Skin epidermis (tissue), 12 donors: Measurements from ENCODE around the gene USP46.

Source experiments
- H3K27ac ChIP-seq, 21 experiments: fragments of 200-600 bp; sonication (generic) in 11 of 21; one replicate each; pipeline ENCODE4 v1.5.0; 2020; ENCODE audit warnings: mild to moderate bottlenecking in 3 of 21, inconsistent platforms in 2 of 21, moderate library complexity in 2 of 21
- H3K4me3 ChIP-seq, 7 experiments: fragments of 200-600 bp; sonication (generic) in 2 of 7; one replicate each; pipeline ENCODE4 v1.5.0; 2020; ENCODE audit warnings: inconsistent platforms in 2 of 7, mild to moderate bottlenecking in 2 of 7, moderate library complexity in 1 of 7

Gene USP46

GRCh38 chr4:52578951-52579350, 80.2 kb downstream of the USP46 start:
- H3K27ac ChIP-seq, result no peak overlapping the region
- H3K4me3 ChIP-seq, result no peak overlapping the region

GRCh38 chr4:52577624-52577962, 81.5 kb downstream of the USP46 start:
- H3K4me3 ChIP-seq, result no peak overlapping the region
- no peak overlapping the region for H3K27ac ChIP-seq

- Histone ChIP-seq H3K4me3 (no peak overlapping the region), H3K27ac (no peak overlapping the region)
These were observed 82.0 kb downstream of the USP46 start for GRCh38 chr4:52576961-52577623.

- Histone ChIP-seq H3K27ac (no peak overlapping the region), H3K4me3 (no peak overlapping the region)
These were observed 82.8 kb downstream of the USP46 start for GRCh38 chr4:52576326-52576725.

- H3K4me3 ChIP-seq, result no peak overlapping the region
- no peak overlapping the region for H3K27ac ChIP-seq
These were observed 83.7 kb downstream of the USP46 start for GRCh38 chr4:52575406-52575805.

- Histone ChIP-seq H3K27ac (no peak overlapping the region), H3K4me3 (no peak overlapping the region)
These were observed 85.1 kb downstream of the USP46 start for GRCh38 chr4:52574036-52574435.

GRCh38 chr4:52573551-52573950, 85.5 kb downstream of the USP46 start:
- Histone ChIP-seq H3K4me3 (no peak overlapping the region), H3K27ac (no peak overlapping the region)

GRCh38 chr4:52572936-52573485, 86.1 kb downstream of the USP46 start:
- H3K27ac ChIP-seq, result no peak overlapping the region
- H3K4me3 ChIP-seq, result no peak overlapping the region

GRCh38 chr4:52568351-52568750, 90.8 kb downstream of the USP46 start:
- no peak overlapping the region for H3K27ac ChIP-seq

GRCh38 chr4:52566136-52567031, 92.7 kb downstream of the USP46 start:
- Histone ChIP-seq H3K27ac (no peak overlapping the region), H3K4me3 (no peak overlapping the region)

More at GRCh38 chr4:52568351-52568750, 90.8 kb downstream of the USP46 start:
- H3K4me3 ChIP-seq, result no peak overlapping the region

GRCh38 chr4:52560844-52561280, 98.2 kb downstream of the USP46 start:
- no peak overlapping the region for H3K4me3 ChIP-seq
- H3K27ac ChIP-seq, result no peak overlapping the region

GRCh38 chr4:52555356-52555716, 103.8 kb downstream of the USP46 start:
- Histone ChIP-seq H3K27ac (no peak overlapping the region), H3K4me3 (no peak overlapping the region)

GRCh38 chr4:52554612-52555355, 104.3 kb downstream of the USP46 start:
- no peak overlapping the region for H3K27ac ChIP-seq
- H3K4me3 ChIP-seq, result no peak overlapping the region

- H3K4me3 ChIP-seq, result no peak overlapping the region
- no peak overlapping the region for H3K27ac ChIP-seq
These were observed 106.3 kb downstream of the USP46 start for GRCh38 chr4:52552778-52553177.

GRCh38 chr4:52551487-52551886, 107.6 kb downstream of the USP46 start:
- Histone ChIP-seq H3K27ac (no peak overlapping the region), H3K4me3 (no peak overlapping the region)

- H3K4me3 ChIP-seq, result no peak overlapping the region
These were observed 108.9 kb downstream of the USP46 start for GRCh38 chr4:52550186-52550585.

GRCh38 chr4:52548818-52549570, 110.1 kb downstream of the USP46 start:
- H3K27ac ChIP-seq, result no peak overlapping the region
- no peak overlapping the region for H3K4me3 ChIP-seq

More at GRCh38 chr4:52550186-52550585, 108.9 kb downstream of the USP46 start:
- H3K27ac ChIP-seq, result no peak overlapping the region

GRCh38 chr4:52546449-52546848, 112.7 kb downstream of the USP46 start:
- Histone ChIP-seq H3K27ac (no peak overlapping the region), H3K4me3 (no peak overlapping the region)
